Prostate gland (tissue), 2 donors: ENCODE results near the gene TEDC2.

Experiments used
- POLR2AphosphoS5 ChIP-seq: sonication (generic); formaldehyde crosslinking; IDR thresholded peaks from one replicate; pipeline ENCODE4 v1.6.1; 2017; ENCODE audit warnings: antibody characterized with exemption
- TF ChIP-seq, protein P1 (sequence below), 4 experiments: fragments of 200-600 bp in 2 of 4; fragments of 450-650 bp in 2 of 4; sonication (generic) in 2 of 4; IDR thresholded peaks; 1 replicate in 3 of 4; 2 replicates in 1 of 4; pipeline ENCODE4 v1.5.1; 2016 to 2019; ENCODE audit warnings: antibody characterized with exemption in 4 of 4, mild to moderate bottlenecking in 2 of 4, moderate library complexity in 2 of 4

DNA sequence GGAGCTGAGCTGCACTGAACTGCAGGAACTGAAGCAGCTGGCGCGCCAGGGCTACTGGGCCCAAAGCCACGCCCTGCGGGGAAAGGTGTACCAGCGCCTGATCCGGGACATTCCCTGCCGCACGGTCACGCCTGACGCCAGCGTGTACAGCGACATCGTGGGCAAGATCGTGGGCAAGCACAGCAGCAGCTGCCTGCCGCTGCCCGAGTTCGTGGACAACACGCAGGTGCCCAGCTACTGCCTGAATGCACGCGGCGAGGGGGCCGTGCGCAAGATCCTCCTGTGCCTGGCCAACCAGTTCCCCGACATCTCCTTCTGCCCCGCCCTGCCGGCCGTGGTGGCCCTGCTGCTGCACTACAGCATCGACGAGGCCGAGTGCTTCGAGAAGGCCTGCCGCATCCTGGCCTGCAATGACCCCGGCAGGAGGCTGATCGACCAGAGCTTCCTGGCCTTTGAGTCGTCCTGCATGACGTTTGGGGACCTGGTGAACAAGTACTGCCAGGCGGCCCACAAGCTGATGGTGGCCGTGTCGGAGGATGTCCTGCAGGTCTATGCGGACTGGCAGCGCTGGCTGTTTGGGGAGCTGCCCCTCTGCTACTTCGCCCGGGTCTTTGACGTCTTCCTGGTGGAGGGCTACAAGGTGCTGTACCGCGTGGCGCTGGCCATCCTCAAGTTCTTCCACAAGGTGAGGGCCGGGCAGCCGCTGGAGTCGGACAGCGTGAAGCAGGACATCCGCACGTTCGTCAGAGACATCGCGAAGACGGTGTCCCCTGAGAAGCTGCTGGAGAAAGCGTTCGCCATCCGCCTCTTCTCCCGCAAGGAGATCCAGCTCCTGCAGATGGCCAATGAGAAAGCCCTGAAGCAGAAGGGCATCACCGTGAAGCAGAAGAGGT is 36.6 kb downstream of the TEDC2 start:
- TF ChIP-seq POLR2AphosphoS5: no peak
- TF ChIP-seq, protein P1, sequence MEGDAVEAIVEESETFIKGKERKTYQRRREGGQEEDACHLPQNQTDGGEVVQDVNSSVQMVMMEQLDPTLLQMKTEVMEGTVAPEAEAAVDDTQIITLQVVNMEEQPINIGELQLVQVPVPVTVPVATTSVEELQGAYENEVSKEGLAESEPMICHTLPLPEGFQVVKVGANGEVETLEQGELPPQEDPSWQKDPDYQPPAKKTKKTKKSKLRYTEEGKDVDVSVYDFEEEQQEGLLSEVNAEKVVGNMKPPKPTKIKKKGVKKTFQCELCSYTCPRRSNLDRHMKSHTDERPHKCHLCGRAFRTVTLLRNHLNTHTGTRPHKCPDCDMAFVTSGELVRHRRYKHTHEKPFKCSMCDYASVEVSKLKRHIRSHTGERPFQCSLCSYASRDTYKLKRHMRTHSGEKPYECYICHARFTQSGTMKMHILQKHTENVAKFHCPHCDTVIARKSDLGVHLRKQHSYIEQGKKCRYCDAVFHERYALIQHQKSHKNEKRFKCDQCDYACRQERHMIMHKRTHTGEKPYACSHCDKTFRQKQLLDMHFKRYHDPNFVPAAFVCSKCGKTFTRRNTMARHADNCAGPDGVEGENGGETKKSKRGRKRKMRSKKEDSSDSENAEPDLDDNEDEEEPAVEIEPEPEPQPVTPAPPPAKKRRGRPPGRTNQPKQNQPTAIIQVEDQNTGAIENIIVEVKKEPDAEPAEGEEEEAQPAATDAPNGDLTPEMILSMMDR (IDR thresholded peaks at IDR 0.05): no peak
